ENCODE results near the gene EVA1B. TPM values are rescaled to one million over a fixed set of nuclear protein-coding genes. Genes with fewer than 3 reads are reported as not detected.

EVA1B gene
- total and polyA plus RNA-seq, 2 of the 13 experiments (the other 11 are each of a cell fraction or from before 2014, with no cell fraction given) = 3.9 to 6.6 TPM

- TF ChIP-seq ZNF678 (CRISPR knock-in tag; IDR thresholded peaks at IDR 0.05) (no peak), ZNF563 (CRISPR knock-in tag; IDR thresholded peaks at IDR 0.05) (no peak; the same call in 1 of the 2 replicates), NPAS2 (CRISPR knock-in tag; IDR thresholded peaks at IDR 0.05; ENCODE audit: borderline replicate concordance) (no peak), HIC2 (CRISPR knock-in tag; IDR thresholded peaks at IDR 0.05; ENCODE audit: low read depth) (no peak), PPARG (CRISPR knock-in tag; conservative IDR thresholded peaks at IDR 0.05) (no peak; the same call in 1 of the 2 replicates), ZNF235 (CRISPR knock-in tag; IDR thresholded peaks at IDR 0.05; ENCODE audit: borderline replicate concordance) (no peak), ZNF430 (CRISPR knock-in tag; IDR thresholded peaks at IDR 0.05) (no peak), ZNF264 (CRISPR knock-in tag; IDR thresholded peaks at IDR 0.05) (no peak), ZSCAN9 (CRISPR knock-in tag; IDR thresholded peaks at IDR 0.05; ENCODE audit: borderline replicate concordance) (peak; percentile 75), ZNF3 (CRISPR knock-in tag; IDR thresholded peaks at IDR 0.05) (peak; percentile 88), MIER3 (CRISPR knock-in tag; IDR thresholded peaks at IDR 0.05; ENCODE audit: borderline replicate concordance) (peak; percentile 82; the same call in 1 of the 2 replicates), MBD4 (IDR thresholded peaks at IDR 0.05; ENCODE audit: borderline replicate concordance, low read length) (no peak), NR0B2 (CRISPR knock-in tag; IDR thresholded peaks at IDR 0.05) (0 out of 2 replicates have a peak, but pooled peaks have one; percentile 9), ZMYM2 (CRISPR knock-in tag; IDR thresholded peaks at IDR 0.05) (0 out of 2 replicates have a peak, but pooled peaks have one; percentile 29), RXRA (CRISPR knock-in tag; IDR thresholded peaks at IDR 0.05) (peak; percentile 74; the same call in 1 of the 2 replicates), CAMTA2 (CRISPR knock-in tag; IDR thresholded peaks at IDR 0.05; ENCODE audit: borderline replicate concordance) (no peak), MIXL1 (CRISPR knock-in tag; IDR thresholded peaks at IDR 0.05) (no peak), CHCHD3 (CRISPR knock-in tag; IDR thresholded peaks at IDR 0.05) (no peak), U2AF1 (optimal IDR thresholded peaks at IDR 0.05; ENCODE audit: low read depth, low read length) (no peak), NONO (IDR thresholded peaks at IDR 0.05) (no peak), NONO (CRISPR knock-in tag; conservative IDR thresholded peaks at IDR 0.05) (peak; percentile 56; the same call in 1 of the 2 replicates), ZNF446 (CRISPR knock-in tag; IDR thresholded peaks at IDR 0.05) (no peak), ZFAT (CRISPR knock-in tag; conservative IDR thresholded peaks at IDR 0.05) (no peak), E2F2 (CRISPR knock-in tag; IDR thresholded peaks at IDR 0.05; ENCODE audit: borderline replicate concordance) (no peak), MIER2 (CRISPR knock-in tag; IDR thresholded peaks at IDR 0.05) (no peak), ZBTB7B (CRISPR knock-in tag; IDR thresholded peaks at IDR 0.05) (peak; percentile 89), CHD2 (IDR thresholded peaks at IDR 0.05; ENCODE audit: low read depth, low read length) (no peak), ATF4 (CRISPR knock-in tag; IDR thresholded peaks at IDR 0.05) (no peak), ZIK1 (CRISPR knock-in tag; IDR thresholded peaks at IDR 0.05; ENCODE audit: borderline replicate concordance, low read depth) (no peak)
Measured at GRCh38 chr1:36323636-36324352, at the start of gene EVA1B (continued).
